CD1c-positive myeloid dendritic cell (primary cell): Measurements from ENCODE around the gene PGAM1.
"Not testable (repeated sequence)": the region's sequence is repeated elsewhere in the genome, so short reads cannot be mapped to it uniquely, and the experiment has no call there.

Experiments used
- DNase-seq: peaks from one replicate; pipeline ENCODE4 v3.0.0-alpha.2; 2016; ENCODE audit errors: extremely low spot score

Gene PGAM1

GRCh38 chr10:97456686-97457065 lies 30.7 kb downstream of the PGAM1 start:
- DNase-seq, result no peak

GRCh38 chr10:97459111-97459510 lies 33.1 kb downstream of the PGAM1 start:
- DNase-seq, result no peak

GRCh38 chr10:97459933-97460332 lies 33.9 kb downstream of the PGAM1 start:
- no peak for DNase-seq

DNA sequence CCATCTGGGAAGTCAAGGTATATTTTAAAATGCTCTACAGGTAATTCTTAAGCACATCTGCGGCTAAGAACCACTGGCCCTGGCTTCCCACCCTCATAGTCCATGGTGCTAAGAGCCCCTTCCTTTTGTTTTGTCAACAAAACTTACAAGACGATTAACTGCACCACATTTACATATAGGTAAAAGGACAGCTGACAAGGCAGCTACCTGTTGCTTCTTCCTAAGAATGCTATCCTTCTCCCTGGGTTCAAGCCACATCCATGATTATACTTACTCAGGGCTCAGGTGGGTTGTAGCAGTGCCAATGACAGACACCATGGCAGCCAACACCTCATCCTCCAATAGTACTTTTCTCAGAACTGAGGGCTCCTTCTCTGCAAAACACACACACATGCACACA lies 36.3 kb downstream of the PGAM1 start:
- no peak for DNase-seq

GRCh38 chr10:97463363-97464132 lies 37.6 kb downstream of the PGAM1 start:
- peak; percentile 57 for DNase-seq

- no peak for DNase-seq
Measured at GRCh38 chr10:97464226-97464625, 38.2 kb downstream of the PGAM1 start.

GRCh38 chr10:97465982-97466381 lies 40.0 kb downstream of the PGAM1 start:
- no peak for DNase-seq

- no peak for DNase-seq
Measured at GRCh38 chr10:97466755-97467154, 40.8 kb downstream of the PGAM1 start.

DNA sequence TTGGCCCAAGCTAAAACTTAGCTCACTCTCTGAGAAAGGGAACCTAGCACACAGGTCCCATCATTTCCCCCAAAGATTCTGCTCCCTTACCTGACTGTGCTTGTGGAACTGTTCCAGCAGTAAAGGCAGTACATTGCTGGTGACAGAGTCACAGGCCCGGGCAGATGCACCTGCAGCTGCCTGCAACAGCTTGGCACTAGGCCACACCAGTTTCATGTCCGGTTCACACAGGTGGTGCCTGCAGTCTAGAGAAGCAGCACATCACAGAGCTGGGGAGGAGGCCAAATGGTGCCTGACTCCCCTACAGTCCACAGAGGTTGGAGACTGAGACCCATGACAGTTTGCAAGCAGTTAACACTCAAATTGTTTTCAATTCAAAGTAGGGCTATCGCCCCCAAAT lies 42.2 kb downstream of the PGAM1 start:
- no peak for DNase-seq

- DNase-seq, result not testable (repeated sequence)
Measured at GRCh38 chr10:97468781-97469180, 42.8 kb downstream of the PGAM1 start.

DNA sequence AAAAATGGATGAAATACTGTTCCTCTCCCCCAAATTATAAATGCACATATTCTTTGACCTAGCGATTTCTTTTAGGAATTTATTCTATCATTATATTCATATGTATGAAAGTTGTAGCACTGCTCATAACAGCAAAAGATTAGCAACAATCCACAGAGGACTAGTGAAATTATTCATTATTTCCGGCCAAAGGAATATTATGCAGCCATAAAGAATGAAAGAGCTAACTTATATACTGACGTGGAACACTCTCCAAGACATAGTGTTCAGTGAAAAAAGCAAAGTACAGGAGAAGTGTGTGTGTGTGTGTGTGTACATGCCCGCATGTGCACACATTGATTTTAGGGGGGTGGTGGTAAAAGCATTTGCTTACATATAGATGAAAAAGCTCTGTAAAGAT lies 48.9 kb downstream of the PGAM1 start:
- no peak for DNase-seq

- DNase-seq, result peak; percentile 69
Measured at GRCh38 chr10:97475936-97476594, 50.1 kb downstream of the PGAM1 start.

DNA sequence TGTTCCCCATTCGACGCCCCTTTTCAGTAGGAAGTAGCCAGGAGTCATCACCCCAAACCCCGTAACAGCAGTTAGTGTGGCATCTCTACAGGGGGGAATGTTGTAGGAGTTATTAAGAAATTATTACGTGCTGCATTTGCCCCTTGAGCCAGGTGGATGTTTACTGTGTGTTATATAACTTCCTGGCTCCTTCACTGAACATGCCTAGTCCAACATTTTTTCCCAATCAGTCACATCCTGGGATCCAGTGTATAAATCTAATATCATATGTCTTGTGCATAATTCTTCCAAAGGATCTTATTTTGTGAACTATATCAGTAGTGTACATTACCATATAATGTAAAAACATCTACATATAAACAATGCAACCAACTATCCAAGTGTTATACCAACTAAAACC lies 53.4 kb downstream of the PGAM1 start:
- DNase-seq, result not testable (repeated sequence)

DNA sequence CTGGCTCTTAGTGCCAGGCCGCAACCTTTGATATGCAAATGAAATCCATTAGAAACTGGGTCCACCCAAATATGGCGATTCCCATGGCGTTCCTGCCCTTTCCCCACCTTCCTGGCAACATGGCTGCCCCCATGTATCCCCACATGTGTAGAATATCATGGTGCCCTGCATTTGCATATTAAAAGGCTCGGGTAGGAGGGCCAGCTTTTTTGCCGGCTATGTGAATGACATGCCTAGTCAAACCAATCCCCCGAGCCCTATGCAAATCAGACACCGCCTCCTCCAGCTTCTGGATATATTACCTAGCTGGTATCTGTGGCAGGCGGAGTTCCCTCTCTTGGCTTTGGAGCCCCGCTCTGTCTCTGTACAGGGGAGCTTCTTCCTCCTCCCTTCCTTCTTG lies 53.9 kb downstream of the PGAM1 start:
- DNase-seq, result no peak

DNA sequence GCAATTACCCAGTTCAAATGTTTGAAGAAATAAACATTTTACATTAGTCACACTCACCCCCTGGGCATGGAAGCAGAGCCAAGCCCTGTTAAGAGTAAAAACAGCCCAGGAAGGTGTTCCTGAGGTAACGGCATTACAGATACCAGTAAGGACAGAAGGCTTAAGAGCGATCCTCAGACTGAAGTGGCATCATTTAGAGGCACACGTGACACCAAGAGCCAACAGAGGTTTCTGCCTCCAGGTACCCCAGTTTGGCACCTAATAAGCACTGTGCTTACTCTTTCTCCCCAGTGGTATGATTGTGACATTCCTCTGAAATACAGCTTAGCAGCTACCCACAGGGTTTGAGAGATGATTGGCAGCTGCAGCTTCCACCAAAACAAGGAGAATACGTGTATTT lies 55.1 kb downstream of the PGAM1 start:
- no peak for DNase-seq

DNA sequence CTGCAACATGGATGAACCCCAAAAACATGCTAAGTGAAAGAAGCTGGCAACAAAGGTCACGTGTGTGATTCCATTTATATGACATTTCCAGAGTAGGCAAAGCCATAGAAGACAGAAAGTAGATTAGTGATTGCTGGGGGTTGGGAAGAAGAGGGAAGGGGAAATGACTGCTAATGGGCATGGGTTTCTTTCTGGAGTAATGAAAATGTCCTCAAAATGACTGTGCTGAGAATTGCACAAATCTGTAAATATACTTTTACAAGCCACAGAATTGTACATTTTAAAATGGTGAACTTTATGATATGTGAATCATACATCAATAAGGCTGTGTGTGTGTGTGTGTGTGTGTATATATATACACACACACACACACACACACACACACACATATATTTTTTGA lies 56.4 kb downstream of the PGAM1 start:
- DNase-seq, result no peak
